Sciatic nerve (tissue), 2 donors: Measurements from ENCODE around the gene DBN1. TPM values are rescaled to one million over a fixed set of nuclear protein-coding genes. Genes with fewer than 3 reads are reported as not detected.
A peak's percentile ranks its signal among the peaks of the same experiment; 100 is the strongest.

Experiments
- ATAC-seq: fragments of 200-7000 bp; cut with Tn5 transposase; one replicate; pipeline ENCODE4 v1.9.1; 2020; ENCODE audit warnings: mild to moderate bottlenecking, moderate library complexity
- DNase-seq: peaks from one replicate; pipeline ENCODE4 v3.0.0-alpha.2; 2020; ENCODE audit warnings: low spot score
- intact Hi-C: fragments of 100-400 bp; cut with DNase I; formaldehyde crosslinking; loops from one replicate; pipeline ENCODE4 v1.14.2; 2022
- total RNA-seq: library from RNA; stranded (reverse); fragmentation: NEBNext Ultra II Directional; extraction: Animal tissue kit (Norgen Biotek cat#: 25700); gene quantifications from one replicate; pipeline ENCODE4 v1.2.1, GENCODE V29; 2021
- donor health status: DM: no; HTN: no; CAD: no.
- donor health status: DM: no; HTN: no; CAD: no.

The DBN1 gene
- total RNA-seq, 1 donor from 2014 or later = 63.5 TPM

DNA sequence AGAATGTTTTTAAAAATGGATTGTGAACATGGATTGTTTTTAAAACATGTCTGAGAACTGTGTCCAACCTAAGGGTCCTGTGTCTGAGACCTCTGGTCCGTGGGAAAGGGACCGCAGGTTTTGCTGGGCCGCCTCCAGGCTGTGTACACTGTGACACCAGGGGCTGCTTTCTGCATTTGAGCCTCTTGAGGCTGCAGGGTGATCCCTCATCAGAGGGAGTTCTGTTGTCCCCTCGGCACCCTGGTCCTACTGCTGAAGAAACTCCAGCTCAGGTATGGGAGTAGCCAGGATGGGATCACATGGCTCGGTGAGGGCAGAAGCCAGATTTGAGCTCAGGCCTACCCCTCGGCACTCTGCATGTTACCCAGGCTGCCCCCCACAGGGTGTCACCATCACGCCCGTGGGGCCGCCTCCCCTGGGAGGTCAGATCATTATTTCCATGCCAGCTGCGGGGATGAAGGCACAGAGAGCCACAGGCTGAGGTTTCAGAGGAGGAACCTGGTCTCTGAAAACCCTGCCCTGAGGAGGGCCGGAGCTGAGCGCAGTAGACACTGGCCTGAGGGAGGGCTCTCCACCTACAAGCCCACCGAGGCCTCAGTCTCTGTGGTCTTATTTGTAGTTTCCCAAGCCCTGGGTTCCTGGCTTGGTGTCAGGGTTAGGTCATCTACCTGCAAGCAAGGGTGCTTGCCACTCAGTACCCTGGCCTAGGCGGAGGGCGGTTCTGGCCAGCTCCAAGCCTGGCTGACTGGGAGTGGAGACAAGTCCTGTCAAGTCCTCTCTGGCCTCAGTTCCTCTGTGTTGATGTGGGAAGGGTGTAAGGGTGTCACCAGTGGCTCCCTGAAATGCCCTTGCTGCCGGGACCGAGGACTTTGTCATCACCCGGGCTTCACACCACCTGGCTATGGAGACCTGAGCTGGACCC, 24.0 kb downstream of the DBN1 start:
- ATAC-seq (no peak), DNase-seq (no peak)
- intact Hi-C loops = no loop called here

DNA sequence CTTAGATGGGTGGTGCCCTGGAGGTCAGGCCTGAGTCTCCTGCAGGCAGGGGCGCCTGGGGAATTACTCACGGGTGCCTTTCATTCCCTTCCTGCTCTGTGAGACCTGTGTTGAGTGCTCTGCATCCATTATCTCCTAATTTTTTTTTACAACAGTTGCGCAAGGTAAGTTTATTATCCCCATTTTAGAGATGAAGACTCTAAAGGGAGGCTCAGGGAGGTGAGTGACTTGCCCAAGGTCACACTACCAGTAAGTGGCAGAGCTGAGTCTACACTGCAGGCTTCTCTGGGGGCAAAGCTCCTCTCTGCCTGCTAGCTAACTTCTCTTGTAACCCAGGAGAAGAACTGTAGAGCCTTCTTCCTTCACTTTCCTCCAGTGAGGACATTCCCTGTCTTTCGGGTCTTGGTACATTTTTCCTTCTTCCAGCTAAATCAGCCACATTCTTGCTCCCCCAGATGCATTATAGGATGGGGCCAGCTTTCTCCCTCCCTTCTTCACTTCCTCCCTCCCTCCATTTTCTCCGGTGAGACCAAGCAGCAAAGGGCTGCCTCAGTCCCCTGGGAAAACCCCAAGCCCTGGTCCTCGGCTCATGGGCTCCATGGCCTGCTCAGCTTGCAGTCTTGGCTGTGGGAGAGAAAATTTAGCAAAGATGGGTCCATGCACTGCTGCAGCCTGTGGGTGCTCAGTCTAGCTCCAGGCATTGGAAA, 25.0 kb downstream of the DBN1 start:
- intact Hi-C loops = no loop called here
- no peak for DNase-seq

DNA sequence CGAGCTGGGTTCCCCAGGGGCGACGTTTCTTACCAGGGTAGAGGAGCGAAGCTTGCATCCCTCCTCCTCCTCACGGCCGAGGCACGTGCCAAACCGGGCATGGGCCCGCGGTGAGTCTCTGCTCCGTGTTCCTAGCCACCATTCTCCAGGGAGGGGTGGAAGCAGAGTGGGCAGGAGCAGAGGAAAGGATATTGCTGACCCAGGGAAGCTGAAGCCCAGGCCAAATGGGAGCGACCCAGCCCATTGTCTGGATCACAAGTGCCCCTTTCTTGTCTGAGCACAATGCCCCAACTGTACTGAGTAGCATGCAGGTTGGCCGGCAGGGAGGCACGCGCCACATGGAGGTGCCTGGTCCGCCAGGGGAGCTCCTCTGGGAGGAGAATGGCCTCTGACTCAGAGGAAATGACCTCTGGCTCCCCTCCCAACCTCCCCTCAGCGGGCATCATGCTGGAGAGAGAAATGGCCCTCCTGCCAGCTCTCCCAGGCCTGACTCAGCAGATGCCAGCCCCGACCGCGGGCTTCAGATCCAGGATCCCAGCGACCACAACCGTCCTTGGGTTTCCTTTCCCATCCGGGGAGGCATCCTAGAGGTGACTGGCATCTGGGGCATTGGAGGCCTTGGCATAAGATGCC, 25.7 kb downstream of the DBN1 start:
- intact Hi-C loops = no loop called here
- peak; percentile 76 for DNase-seq
- ATAC-seq = peak; percentile 61

More for the DNA sequence above, 25.0 kb downstream of the DBN1 start:
- ATAC-seq = no peak

DNA sequence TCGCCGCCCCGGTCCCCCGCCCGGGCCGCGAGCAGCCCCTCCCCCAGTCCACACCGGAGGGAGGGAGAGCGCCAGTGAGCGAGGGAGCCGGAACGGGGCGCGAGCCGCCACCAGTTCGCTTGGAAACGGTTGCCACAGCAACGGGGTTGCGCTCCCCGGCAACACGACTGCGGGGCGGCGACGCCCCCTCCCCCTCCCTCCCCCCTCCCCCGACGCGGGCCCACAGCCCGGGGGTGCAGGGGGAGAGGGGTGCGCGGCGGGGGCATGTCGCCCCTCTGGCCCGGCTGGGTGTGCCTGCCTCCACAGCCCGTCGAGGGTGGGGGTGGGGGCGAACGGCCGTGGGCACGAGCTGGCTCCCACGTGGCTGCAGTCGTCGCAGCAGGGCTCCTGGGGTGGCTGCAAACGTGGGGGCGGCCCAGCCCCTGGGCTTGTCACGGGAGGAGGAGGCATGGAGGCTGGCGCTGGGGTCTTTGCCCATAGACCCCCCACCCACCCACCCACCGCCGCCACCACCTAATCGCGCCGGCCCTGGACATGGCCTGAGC, 26.3 kb downstream of the DBN1 start:
- peak; percentile 9 for ATAC-seq
- intact Hi-C loops = no loop called here
- no peak for DNase-seq

DNA sequence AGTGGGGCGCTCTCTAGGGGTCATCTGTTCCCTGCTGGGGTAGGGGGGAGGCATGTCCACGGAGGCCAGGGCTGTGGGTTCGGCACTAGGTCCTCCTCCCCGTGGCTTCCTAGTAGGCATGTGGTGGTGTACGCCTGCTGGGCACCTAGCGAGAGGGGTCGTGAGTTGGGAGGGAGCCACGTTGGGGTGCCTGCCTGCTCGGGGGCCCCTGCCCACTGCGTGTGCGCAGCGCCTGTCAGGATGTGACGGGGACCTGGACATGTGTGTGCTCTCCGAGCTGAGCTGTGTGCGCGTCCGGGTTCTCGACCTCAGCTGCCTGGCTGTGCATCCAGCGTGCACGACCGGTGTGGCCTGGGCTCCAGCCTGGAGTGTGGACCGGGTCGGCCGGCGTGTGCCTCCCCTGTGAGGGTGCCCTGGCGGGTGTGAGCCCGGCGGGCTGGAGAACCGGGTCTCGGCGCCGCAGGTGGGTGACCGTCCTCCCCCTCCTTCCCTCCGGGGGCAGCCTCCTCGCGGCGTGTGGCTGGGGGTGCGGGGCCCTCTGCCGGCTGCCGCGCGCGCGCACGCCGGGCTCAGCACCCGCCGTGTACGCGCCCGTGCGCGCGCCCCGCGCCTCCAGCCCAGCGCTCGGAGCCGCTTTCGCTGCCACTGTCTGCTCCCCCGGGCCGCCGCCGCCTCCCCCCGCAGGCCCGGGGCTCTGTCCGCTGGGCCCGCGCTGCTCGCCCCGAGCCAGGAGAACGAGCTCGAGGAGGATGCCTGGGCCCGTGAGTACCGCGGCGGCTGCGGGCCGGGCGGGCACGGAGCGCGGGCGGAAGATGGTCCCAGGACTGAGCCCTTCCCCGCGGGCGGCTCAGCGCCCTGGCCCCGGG, 27.0 kb downstream of the DBN1 start, which contains the start of gene PRR7:
Gene PRR7 (plus strand): TSS at position 615 of the 866 bp plus-strand sequence. CDS start 8,254 bp downstream, outside the sequence.
- intact Hi-C loops = no loop called here
- DNase-seq (no peak), ATAC-seq (peak; percentile 43)

DNA sequence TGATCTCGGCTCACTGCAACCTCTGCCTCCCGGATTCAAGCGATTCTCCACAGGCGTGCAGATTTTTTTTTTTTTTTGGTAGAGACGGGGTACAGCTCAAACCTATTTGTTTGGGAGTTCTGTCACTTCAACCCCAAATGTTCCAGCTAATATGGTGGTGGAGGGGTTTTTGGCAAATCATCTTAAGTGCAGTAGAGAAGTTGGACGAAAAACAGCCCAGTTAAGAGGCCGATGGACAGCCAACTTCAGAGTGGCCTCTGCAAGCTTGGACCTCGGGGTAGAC, 27.6 kb downstream of the DBN1 start:
- DNase-seq = no peak
- intact Hi-C loops = no loop called here
- no peak for ATAC-seq

DNA sequence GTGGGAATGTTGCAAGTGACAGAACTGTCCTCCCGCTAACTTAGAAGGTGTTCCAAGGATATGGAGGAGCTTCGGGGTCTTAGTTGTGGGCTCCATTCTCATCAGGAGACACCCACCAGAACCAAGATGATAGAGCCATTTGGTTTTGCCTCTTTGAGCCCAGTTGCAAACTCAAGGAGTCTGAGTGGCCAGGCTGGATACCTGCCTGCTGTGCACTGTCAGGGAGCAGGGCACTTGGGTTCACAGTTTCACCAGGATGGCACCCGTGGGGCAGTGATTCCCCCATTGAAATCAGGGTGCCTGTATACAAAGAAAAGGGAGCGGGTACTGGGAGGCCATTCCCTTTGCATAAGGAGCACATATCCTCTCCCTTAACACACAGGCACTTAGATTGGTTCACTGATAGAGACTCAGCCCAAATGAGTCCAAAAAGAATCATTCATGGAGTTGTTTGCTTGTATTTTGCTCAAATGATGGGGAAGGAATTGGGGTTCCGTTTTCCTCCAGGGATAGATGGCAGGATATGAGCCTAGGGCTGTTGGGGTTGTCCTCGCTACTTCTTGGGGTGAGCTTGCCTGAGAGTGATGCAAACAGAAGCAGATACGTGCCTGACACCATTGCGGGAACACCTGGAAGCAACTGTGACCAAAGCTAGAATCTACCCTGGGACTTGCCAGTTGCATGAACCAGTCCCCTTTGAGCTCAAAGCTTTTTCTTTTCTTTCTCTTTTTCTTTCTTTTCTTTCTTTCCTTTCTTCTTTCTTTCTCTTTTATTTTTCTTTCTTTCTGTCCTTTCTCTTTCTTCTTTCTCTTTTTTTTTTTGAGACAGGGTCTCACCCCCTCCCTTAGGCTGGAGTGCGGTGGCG, 28.1 kb downstream of the DBN1 start:
- intact Hi-C loops = no loop called here
- no peak for ATAC-seq

DNA sequence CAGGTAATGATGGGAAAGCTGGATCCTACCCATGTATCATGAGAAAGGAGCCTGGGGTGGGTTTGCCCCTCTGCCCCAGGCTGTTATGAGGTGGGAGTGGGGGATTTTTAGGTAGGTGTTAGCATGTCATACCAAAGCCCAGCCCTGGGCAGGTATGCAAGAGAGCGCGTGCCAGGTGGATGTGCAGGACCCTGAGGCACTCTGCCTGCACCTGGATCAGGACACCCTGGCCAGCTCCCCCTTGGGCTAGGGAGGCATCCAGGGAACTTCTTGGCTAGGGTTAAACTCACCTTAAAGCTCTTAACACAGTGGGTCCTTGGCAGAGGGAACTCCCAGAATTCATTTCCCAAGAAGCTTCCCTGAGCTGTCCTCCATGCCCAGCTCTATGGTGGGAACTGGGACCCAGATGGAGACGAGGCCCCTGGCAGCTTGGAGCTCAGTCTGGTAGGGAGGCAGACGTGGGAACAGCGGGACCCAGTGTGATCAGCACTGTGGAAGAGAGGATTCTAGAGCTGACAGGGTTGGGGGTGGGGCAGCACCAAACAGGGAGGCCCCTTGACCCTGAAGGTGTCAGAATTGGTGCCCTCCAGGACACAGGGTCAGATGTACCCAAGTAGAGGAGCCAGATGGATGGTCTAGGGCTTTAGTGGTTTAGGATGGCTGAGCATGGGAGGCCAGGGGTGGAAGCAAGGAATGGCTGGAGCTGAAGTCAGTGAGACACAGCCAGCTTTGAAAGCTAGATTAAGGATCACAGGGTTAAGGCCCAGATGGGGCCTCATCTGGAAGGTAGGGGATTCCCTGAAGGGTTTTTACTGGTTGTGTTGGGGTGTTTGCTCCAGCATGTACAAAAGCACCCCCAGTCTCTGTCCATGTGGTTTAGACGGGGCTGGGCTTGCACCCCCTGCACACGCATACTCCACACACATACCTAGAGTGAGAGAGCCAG, 29.1 kb downstream of the DBN1 start:
- ATAC-seq = no peak
- DNase-seq = no peak
- intact Hi-C loops = no loop called here

More for the DNA sequence above, 28.1 kb downstream of the DBN1 start:
- no peak for DNase-seq

DNA sequence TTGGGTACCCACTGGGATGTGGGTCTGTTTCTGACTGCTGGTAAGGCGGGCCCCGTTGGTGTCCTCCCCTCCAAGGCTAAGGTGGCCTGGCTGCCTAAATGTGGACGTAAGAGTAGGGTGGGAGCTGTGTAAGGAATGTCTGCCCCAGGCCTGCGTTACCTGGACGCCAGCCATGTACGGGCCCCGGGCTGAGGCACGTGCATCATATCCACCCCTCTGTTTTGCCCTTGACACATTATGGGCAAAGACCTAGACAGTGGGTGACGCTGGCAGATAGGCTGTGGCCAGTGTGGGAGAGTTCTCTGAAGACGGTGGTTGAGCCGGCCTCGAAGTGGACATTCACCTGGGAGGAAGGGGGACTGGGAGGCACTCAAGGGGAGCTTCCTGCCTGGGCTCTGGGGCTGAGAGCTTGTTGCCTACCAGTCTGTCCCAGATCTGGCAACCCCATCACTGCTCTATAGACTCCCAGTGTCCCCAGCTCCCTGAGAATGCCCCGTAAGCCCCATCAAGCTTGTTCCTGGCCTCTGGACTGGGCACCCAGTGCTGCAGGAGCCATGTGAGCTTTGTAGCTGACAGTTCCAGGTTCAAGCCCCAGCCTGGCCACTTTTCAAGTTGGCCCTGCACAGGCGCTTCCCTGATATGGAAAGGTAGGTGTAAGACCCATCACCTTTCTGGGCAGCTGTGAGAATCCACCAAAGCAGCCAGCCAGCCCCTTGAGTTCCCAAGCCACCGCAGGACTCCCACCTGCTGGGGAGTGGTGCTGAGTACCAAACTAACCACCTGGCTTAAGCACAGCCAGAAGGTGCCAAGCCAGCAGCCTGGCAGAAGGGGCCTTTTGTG, 30.1 kb downstream of the DBN1 start:
- intact Hi-C loops = no loop called here
- no peak for DNase-seq

DNA sequence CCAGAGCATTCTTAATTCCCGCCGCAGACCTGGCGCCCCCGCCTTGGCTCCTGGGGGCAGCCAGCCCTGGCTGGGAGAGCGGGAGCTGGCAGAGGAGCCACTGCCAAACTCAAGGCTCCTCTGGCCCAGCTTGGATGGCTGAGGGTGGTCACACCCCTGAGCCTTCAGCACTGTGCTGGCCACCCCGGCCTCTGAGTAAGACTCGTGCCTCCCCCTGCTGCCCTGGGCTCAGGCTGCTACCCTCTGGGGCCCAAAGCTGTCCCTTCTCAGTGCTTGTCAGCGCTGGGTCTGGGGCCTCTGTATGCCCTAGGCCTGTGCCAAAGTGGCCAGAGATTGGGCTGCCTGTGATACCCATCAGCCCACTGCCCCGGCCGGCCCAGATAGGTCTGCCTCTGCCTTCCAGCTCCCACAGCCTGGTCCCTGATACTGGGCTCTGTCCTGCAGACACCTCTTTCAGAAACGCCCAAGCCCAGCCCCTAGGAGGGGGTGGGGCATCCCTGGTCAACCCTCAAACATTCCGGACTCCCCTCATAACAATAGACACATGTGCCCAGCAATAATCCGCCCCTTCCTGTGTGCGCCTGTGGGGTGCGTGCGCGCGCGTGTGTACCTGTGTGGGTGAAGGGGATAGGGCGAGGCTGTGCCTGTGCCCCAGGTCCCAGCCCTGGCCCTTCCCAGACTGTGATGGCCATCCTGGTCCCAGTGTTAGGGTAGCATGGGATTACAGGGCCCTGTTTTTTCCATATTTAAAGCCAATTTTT, 31.2 kb downstream of the DBN1 start:
- ATAC-seq = no peak
- DNase-seq = no peak
- intact Hi-C loops = no loop called here

More for the DNA sequence above, 30.1 kb downstream of the DBN1 start:
- no peak for ATAC-seq

DNA sequence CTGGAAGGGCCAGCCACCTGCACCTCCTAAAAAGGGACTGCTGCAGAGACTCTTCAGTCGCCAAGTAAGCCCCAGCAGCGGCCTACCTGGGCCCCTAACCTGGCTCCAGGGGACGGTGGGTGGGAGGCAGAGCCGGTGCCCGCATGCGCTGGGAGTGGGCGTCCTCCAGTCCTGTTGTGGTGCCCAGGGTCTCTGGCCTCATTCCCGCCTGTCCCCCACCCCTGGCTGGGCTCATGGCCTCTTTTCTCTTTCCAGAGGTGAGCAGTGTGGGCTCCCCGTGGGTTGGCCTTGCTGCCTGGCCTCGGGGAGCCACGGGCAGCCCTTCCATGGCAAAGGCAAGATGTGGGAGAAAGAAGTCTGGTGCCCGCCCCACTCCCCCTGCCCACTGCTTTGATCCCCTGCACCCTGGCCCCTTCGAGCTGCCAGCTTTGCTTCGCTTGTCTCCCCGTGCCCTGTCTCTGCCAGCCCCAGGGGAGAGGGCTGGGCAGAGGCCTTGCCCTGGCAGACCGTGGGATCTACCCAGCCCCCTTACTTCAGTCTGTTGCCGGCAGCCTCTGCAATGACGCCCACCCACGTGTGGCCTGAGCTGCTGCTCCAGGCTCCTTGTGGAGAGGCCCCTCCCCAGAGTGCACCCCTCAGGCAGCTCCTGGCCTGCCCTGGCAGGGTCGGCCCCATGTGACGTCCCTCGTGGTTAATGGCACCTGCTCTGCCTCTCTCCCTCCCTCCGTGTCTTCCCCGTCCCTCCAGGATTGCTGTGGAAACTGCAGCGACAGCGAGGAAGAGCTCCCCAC, 32.2 kb downstream of the DBN1 start:
- DNase-seq = no peak
- no peak for ATAC-seq
- intact Hi-C loops = no loop called here

DNA sequence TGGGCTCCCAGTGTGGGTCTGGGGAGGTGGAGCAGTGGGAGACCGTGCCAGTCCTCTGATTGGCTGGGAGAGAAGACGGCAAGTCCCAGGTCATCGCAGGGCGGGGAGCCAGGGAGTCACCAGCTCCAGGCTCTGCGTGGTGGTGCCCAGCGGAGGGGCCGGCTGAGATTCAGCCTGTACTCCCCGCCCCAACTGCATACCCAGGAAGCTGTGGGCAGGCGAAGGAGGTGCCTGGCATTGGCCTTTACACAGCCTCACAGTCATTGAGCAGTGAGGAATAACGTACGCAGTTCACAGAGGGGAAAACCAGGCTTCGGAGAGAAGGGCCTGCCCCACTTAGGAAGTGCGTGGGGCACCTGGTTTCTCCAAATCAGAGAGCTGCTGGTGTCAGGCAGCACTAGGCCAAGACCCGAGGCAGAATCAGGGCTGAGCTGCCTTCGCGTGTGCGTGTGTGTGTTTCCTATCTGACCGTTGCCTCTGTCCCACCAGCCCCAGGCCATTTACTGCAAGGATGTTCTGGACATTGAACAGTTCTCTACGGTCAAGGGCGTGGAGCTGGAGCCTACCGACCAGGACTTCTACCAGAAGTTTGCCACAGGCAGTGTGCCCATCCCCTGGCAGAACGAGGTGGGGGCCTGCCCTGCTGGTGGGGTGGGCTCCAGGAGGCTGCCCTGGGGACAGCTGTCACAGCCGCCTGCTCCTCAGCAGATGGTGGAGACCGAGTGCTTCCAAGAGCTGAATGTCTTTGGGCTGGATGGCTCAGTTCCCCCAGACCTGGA, 33.0 kb downstream of the DBN1 start:
- no peak for DNase-seq
- intact Hi-C loops = no loop called here
- peak; percentile 42 for ATAC-seq

DNA sequence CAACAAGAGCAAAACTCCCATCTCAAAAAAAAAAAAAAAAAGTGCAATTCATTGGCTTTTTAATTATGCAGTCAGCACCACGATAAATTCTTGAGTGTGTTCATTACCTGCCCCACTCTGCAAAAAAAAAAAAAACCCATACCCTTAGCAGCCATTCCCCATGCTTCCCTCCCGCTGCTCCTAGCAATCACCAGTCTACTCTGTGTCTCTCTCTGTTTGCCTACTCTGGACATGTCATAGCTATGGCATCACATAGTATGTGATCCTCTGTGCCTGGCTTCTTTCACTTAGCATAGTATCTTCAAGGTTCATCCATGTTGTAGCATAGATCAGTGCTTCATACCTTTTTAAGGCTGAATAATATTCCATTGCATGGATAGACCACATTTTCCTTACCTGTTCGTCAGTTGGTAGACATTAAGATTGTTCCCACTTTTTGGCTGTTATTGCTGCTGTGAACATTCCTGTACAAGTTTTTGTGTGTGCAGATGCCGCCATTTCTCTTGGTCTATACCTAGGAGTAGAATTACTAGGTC, 33.8 kb downstream of the DBN1 start:
- ATAC-seq (no peak), DNase-seq (no peak)
- intact Hi-C loops = no loop called here
